Common myeloid progenitor, CD34-positive (primary cell): ENCODE results near the gene IRAK1.

Source experiments
- CTCF ChIA-PET: fragments of 350-600 bp; sonication (Branson Sonifier 250); formaldehyde crosslinking; loops from one replicate; lab custom pipeline; 2021; ENCODE audit warnings: antibody characterized with exemption; lab: Charles Lee
- POLR2A ChIA-PET: fragments of 350-600 bp; sonication (Branson Sonifier 250); formaldehyde crosslinking; loops from one replicate; lab custom pipeline; 2021; ENCODE audit warnings: antibody characterized with exemption; lab: Charles Lee
- DNase-seq, 3 donors: peaks; one replicate each; pipeline versions ENCODE4 v3.0.0 to v3.0.0-alpha.2; 2013
- H3K27ac ChIP-seq, 2 experiments: 1 replicate in 1 of 2; 2 replicates in 1 of 2; pipeline ENCODE4 v1.7.0; 2013; ENCODE audit warnings: inconsistent platforms in 2 of 2, low read length in 2 of 2, mild to moderate bottlenecking in 2 of 2, low read depth in 1 of 2, moderate library complexity in 1 of 2; ENCODE audit not compliant: severe bottlenecking in 2 of 2, insufficient read depth in 1 of 2, poor library complexity in 1 of 2
- H3K27me3 ChIP-seq, 5 experiments: replicated peaks in 2 of 5; 1 replicate in 3 of 5; 2 replicates in 2 of 5; pipeline versions ENCODE4 v1.6.1 to v1.7.0; 2013; ENCODE audit warnings: low read length in 4 of 5, mild to moderate bottlenecking in 2 of 5, moderate library complexity in 2 of 5, inconsistent platforms in 1 of 5; ENCODE audit not compliant: insufficient read depth in 5 of 5, control insufficient read depth in 4 of 5
- H3K36me3 ChIP-seq, 4 experiments: 1 replicate in 2 of 4; 2 replicates in 2 of 4; pipeline versions ENCODE4 v1.6.1 to v1.7.0; 2013; ENCODE audit warnings: low read length in 3 of 4, control low read depth in 1 of 4, mild to moderate bottlenecking in 1 of 4; ENCODE audit not compliant: control insufficient read depth in 4 of 4, insufficient read depth in 4 of 4
- H3K4me1 ChIP-seq, 4 experiments: 1 replicate in 3 of 4; 2 replicates in 1 of 4; pipeline versions ENCODE4 v1.6.1 to v1.7.1; 2013; ENCODE audit warnings: low read length in 3 of 4, mild to moderate bottlenecking in 3 of 4, control low read depth in 1 of 4, inconsistent platforms in 1 of 4, moderate library complexity in 1 of 4; ENCODE audit not compliant: control insufficient read depth in 4 of 4, insufficient read depth in 4 of 4; ENCODE audit errors: control extremely low read depth in 1 of 4
- H3K4me3 ChIP-seq, 7 experiments: 1 replicate in 4 of 7; 2 replicates in 3 of 7; pipeline versions ENCODE4 v1.5.1 to v1.7.0; 2013; ENCODE audit warnings: mild to moderate bottlenecking in 7 of 7, low read length in 6 of 7, moderate library complexity in 6 of 7, inconsistent platforms in 2 of 7, low read depth in 2 of 7, control low read depth in 1 of 7; ENCODE audit not compliant: insufficient read depth in 4 of 7, control insufficient read depth in 1 of 7; ENCODE audit errors: extremely low read depth in 1 of 7
- H3K9me3 ChIP-seq, 5 experiments: 1 replicate in 4 of 5; 2 replicates in 1 of 5; pipeline versions ENCODE4 v1.6.1 to v1.7.1; 2013; ENCODE audit warnings: low read length in 4 of 5, mild to moderate bottlenecking in 2 of 5, inconsistent platforms in 1 of 5, low read depth in 1 of 5, moderate library complexity in 1 of 5; ENCODE audit not compliant: control insufficient read depth in 4 of 5, insufficient read depth in 2 of 5; ENCODE audit errors: control extremely low read depth in 1 of 5
- WGBS: methylation state at CpG from one replicate; pipeline ENCODE4 v1.1.5; 2013; ENCODE audit not compliant: insufficient coverage; 5-methylcytosine and 5-hydroxymethylcytosine counted together

IRAK1 gene

DNA sequence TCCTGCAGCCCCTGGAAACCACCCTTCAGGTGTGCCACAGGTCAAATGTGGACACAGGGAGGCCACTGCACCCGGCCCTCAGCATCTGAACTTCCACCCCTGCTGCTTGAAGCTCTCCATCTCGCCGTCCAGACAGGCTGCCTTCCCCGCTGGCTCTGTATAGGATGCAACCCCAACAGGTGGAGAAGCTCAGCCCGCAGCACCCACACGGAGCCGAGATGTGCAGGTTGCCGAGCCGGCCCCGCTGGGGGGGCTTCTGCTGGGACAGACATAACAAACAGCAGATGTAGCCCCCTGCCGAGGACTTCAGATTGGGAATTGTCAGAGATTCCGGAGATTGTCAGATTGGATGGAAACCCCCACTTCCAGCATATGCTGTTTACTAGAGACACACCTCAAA is 26.6 kb downstream of the IRAK1 start:
- WGBS, result 92% methylated on average over 10 of the region's 12 CpGs
- no peaks in the 10 kb centered on the region for H3K36me3 ChIP-seq
- H3K4me1 ChIP-seq, result peaks cover 0 to 3% (median 1%) of the 10 kb centered on the region in 4 experiments
- ChIA-PET CTCF (interaction anchor here (1.0 kb wide), 1 partner anchor 25 kb away, joined by 4 read pairs; no protein-coding TSS in a partner anchor), POLR2A (no interaction called here)
- DNase-seq, result no peak
- H3K27me3 ChIP-seq, result peaks cover 0 to 6% (median 0%) of the 10 kb centered on the region in 5 experiments
- H3K27ac ChIP-seq, result no peak overlapping the region
- no peak overlapping the region for H3K4me3 ChIP-seq
- H3K9me3 ChIP-seq, result no peaks in the 10 kb centered on the region

DNA sequence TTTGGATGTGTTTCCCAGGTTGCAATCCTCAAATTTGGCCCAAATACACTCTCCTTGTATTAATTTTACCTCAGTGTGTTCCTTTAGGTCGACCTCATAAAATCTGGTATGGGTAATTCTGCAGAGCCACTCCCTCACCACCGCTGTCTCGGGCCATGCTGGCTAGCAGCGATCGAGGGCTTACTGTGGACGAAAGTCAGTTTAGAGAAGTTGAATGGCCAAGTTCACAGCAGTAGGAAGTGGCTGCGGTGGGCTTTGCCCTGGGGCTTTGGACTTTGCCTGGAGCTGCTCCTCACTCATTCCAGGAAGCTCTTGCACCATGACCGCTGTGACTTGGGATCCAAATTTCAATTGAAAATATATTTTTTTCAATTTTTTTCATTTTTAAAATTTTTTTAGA is 27.5 kb downstream of the IRAK1 start:
- no peaks in the 10 kb centered on the region for H3K9me3 ChIP-seq
- H3K27ac ChIP-seq, result no peak overlapping the region
- ChIA-PET CTCF (no interaction called here), POLR2A (no interaction called here)
- peaks cover 0 to 6% (median 0%) of the 10 kb centered on the region in 5 experiments for H3K27me3 ChIP-seq
- peak in 1 of 3 donors; percentile 29 for DNase-seq
- no peaks in the 10 kb centered on the region for H3K36me3 ChIP-seq
- 65% methylated on average over 7 of the region's 8 CpGs for WGBS
- H3K4me1 ChIP-seq, result peaks cover 0 to 5% (median 2%) of the 10 kb centered on the region in 4 experiments
- H3K4me3 ChIP-seq, result no peak overlapping the region

DNA sequence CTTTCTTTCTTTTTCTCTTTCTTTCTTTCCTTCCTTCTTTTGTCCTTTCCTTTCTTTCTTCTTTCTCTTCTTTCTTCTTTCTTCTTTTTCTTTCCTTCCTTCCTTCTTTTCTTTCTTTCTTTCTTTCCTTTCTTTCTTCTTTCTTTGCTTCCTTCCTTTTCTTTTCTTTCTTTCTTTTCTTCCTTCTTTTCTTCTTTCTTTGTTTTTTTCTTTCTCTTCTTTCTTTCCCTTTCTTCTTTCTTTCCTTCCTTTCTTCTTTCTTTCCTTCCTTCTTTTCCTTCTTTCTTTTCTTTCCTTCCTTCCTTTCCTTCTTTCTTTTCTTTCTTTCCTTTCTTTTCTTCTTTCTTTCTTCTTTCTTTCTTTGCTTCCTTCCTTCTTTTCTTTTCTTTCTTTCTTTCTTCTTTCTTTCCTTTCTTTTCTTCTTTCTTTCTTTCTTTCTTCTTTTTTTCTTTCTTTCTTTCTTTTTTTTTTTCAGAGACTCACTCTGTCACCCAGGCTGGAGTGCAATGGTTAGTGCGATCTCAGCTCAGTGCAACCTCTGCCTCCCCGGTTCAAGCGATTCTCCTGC is 28.6 kb downstream of the IRAK1 start:
- H3K4me3 ChIP-seq, result no peak overlapping the region
- H3K36me3 ChIP-seq, result no peaks in the 10 kb centered on the region
- ChIA-PET CTCF (no interaction called here), POLR2A (no interaction called here)
- H3K9me3 ChIP-seq, result no peaks in the 10 kb centered on the region
- no peak for DNase-seq
- no peak overlapping the region for H3K27ac ChIP-seq
- WGBS, result 86% methylated on average over 1 of the region's 3 CpGs
- H3K4me1 ChIP-seq, result peaks cover 0 to 12% (median 5%) of the 10 kb centered on the region in 4 experiments
- H3K27me3 ChIP-seq, result peaks cover 0 to 6% (median 0%) of the 10 kb centered on the region in 5 experiments

DNA sequence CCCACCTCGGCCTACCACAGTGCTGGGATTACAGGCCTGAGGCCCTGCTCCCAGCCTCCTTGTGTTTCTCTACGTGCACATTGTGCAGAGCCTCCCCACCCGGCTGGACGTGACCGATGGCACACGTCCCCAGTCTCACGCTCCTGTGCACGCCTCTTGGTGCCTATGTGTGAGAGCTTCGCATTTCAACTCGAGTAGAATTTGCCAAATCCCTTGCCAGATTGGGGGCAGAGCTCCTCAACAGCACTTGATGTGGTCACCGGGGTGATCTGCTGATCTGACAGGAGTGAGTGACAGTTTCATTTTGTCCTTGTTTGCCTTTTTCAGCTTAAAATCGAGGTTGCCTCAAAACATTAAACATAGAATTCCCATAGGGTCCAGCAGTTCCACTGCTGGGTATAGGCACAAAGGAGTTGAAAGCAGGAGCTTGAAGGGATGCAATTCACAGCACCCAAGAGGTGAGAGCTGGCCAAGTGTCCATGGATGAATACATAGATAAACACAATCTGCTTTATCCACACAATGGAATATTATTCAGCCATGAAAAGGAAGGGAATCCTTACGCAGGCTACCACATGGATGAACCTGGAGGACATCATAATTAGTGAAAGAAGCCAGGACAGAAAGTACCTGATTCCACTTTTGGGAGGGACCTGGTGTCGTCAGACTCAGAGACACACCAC is 29.6 kb downstream of the IRAK1 start:
- 99% methylated on average over 12 of the region's 14 CpGs for WGBS

DNA sequence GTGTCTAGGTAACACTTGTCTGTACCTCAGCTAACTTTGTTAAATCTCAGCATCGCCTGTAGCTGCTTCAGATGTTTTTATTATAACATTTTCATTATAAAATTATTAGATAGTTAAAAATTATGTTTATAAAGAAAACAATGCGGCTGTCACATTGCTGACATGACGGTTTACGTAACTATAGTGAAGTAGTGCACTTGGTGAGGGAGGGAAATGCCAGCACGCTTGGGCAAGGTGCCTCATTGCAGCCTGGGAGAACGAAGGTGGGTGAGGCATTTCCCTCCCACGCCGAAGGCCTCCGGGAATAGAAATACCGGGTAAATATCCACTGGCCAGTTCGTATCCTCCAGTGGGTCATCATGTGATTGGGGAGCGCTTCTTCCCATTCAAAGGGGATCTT is 31.2 kb downstream of the IRAK1 start:
- 92% methylated on average over 11 of the region's 12 CpGs for WGBS
- H3K36me3 ChIP-seq, result no peaks in the 10 kb centered on the region
- no peak for DNase-seq
- no peak overlapping the region for H3K4me3 ChIP-seq
- peaks cover 0 to 19% (median 0%) of the 10 kb centered on the region in 5 experiments for H3K27me3 ChIP-seq
- H3K27ac ChIP-seq, result no peak overlapping the region
- H3K9me3 ChIP-seq, result no peaks in the 10 kb centered on the region
- ChIA-PET POLR2A (interaction anchor here (0.6 kb wide), 1 partner anchor 468 kb away, joined by 3 read pairs; no protein-coding TSS in a partner anchor), CTCF (no interaction called here)
- peaks cover 0 to 30% (median 23%) of the 10 kb centered on the region in 4 experiments for H3K4me1 ChIP-seq

More for the DNA sequence above, 29.6 kb downstream of the IRAK1 start:
- DNase-seq, result no peak
- CTCF ChIA-PET, result interaction anchor here (1.2 kb wide), 1 partner anchor 11 kb away, joined by 3 read pairs; no protein-coding TSS in a partner anchor
- POLR2A ChIA-PET, result no interaction called here
- no peaks in the 10 kb centered on the region for H3K36me3 ChIP-seq
- H3K27ac ChIP-seq, result no peak overlapping the region
- peaks cover 0 to 9% (median 0%) of the 10 kb centered on the region in 5 experiments for H3K27me3 ChIP-seq
- H3K4me3 ChIP-seq, result no peak overlapping the region
- no peaks in the 10 kb centered on the region for H3K9me3 ChIP-seq
- peaks cover 0 to 16% (median 10%) of the 10 kb centered on the region in 4 experiments for H3K4me1 ChIP-seq

DNA sequence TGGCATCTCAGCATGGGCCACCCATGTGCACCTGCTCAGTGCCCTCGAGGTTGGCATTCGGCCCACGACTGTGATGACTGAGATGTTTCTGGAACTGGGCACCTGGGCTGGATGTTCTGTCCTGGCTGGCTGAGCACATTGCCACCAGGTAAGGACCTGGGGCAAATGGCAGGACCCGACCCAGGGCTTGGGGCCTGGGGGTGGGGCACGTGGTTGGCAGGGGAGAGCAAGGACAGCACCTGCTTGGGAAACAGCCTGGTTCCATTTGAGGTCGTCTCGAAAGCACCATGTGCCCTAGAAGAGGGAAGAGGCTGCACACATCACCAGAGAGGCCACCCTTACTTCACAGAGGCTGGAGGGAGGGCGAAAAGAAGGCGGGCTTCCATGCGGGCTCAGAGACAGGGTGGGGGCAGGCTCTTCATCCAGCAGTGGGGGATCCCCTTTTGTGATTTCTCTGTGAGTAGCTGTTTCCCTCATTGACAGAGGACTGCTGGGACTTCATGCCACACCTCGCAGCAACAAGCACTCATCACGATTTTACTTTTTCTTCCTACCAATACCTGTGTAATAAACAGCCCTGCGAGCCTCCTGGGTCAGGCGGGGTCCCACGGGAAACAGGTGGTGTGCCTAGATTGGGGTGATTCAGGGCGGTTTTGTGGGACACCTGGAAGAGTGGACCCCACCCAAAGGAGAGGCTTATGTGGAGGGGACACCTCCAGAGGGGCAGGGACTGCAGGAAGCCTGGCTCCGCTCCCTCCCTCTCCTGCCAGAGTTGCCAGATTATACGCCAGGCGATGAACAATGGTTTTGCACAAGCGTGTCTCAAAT is 35.1 kb downstream of the IRAK1 start:
- H3K4me1 ChIP-seq, result peaks cover 9 to 56% (median 46%) of the 10 kb centered on the region in 4 experiments
- WGBS, result 78% methylated on average over 9 of the region's 20 CpGs

More for the DNA sequence above, 35.1 kb downstream of the IRAK1 start:
- H3K27me3 ChIP-seq, result peaks cover 0 to 25% (median 0%) of the 10 kb centered on the region in 5 experiments
- CTCF ChIA-PET, result interaction anchor here (1.1 kb wide), 1 partner anchor 29 kb away, joined by 3 read pairs; no protein-coding TSS in a partner anchor
- H3K9me3 ChIP-seq, result no peaks in the 10 kb centered on the region
- DNase-seq, result peak in 2 of 3 donors; percentile 53 to 60
- H3K36me3 ChIP-seq, result no peaks in the 10 kb centered on the region
- peak overlapping the region; percentile 25 to 46 for H3K27ac ChIP-seq
- no peak overlapping the region for H3K4me3 ChIP-seq
- POLR2A ChIA-PET, result no interaction called here
